ENCODE results near the gene CNKSR1.

The CNKSR1 gene

DNA sequence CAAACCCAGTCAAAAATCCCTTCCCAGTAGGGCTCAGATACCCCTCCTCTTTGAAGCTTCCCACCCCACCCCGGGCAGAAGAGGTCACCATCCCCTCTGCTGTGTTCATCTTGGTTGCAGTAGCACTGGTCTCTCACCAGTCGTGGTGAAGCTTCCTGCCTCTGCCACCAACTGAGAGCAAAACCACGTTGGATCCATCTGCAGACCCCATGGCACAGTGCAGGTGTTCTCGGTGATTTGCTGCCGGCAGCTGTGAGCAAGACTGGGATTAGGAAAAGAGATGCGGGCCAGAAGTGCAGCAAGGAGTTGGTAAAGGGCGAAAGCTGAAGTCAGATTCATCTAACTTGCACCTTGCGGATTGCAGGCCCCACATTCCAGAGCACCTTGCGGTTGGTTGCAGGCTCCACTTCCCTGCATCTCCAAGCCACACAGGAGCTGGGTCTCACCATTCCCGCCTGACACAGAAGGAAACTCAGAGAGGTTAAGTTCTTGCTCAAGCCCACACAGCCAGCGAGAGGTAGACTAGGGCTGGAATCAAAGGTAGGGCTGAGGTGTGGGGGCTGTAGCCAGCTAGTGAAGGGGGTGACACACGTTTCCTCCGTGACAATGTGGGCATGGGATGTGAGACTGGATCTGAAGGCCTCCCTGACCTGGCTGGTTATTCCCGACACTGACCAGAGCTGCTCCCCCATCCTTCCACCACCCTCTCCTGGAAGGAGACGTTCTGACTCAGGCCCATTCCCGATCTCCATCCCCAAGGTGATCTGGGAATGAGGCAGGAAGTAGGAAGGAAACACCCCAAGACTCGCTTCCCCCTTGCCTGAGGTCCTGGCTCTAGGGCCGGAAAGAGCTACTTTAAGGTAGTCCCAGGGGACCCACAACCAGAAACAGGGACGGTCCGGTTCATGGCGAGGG lies 21.7 kb upstream of the CNKSR1 start:
- Mint-ChIP-seq H3K4me3 (no peak overlapping the region), H3K4me1 (no peaks in the 10 kb centered on the region), H3K36me3 (no peaks in the 10 kb centered on the region), H3K27me3 (peaks cover 23% of the 10 kb centered on the region), H3K9me3 (no peaks in the 10 kb centered on the region), H3K27ac (no peak overlapping the region)
- DNase-seq (ENCODE audit: low spot score in 2 of 2) = no peak
- no peak for ATAC-seq (ENCODE audit: low read depth)

- no peaks in the 10 kb centered on the region for H3K4me1 Mint-ChIP-seq
- ATAC-seq (ENCODE audit: low read depth) (no peak), DNase-seq (ENCODE audit: low spot score in 2 of 2) (no peak)
- no peaks in the 10 kb centered on the region for H3K36me3 Mint-ChIP-seq
- no peak overlapping the region for H3K27ac Mint-ChIP-seq
- H3K27me3 Mint-ChIP-seq = peaks cover 23% of the 10 kb centered on the region
- no peaks in the 10 kb centered on the region for H3K9me3 Mint-ChIP-seq
- no peak overlapping the region for H3K4me3 Mint-ChIP-seq
These were observed 20.8 kb upstream of the CNKSR1 start for GRCh38 chr1:26156285-26157038.

DNA sequence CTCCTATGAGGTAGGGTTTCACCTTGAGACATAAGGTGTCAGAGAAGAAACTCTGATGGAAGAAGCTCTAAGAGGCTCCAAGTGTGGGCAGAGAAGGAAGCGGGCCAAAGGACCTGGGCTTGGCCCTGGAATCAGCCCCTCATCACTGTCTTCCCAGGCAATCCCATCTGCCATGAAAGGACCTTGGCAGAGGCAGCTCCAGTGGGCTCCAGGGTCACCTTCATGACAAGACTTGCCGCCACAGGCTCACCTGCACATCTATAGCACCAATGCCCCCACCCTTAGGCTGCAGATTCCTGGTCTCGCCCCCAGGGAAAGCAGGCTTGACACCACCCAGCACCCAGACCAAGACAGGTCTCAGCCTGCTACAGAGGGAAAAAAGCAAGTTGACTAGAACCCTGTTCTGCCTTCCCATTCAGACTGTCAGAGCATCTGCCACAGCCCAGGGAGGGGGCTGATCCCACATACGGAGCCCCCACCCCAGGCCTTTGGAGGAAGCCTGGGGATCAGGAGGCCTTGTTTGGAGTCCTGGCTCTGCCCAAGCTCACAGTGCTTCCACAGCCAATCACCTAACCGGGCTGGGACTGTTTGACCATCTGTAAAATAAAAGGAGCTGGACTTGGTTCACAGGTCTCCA lies 18.9 kb upstream of the CNKSR1 start:
- DNase-seq (ENCODE audit: low spot score in 2 of 2) (no peak), ATAC-seq (ENCODE audit: low read depth) (no peak)
- no peak overlapping the region for H3K27ac Mint-ChIP-seq
- peaks cover 26% of the 10 kb centered on the region for H3K27me3 Mint-ChIP-seq
- H3K4me3 Mint-ChIP-seq = no peak overlapping the region
- no peaks in the 10 kb centered on the region for H3K9me3 Mint-ChIP-seq
- no peaks in the 10 kb centered on the region for H3K36me3 Mint-ChIP-seq
- H3K4me1 Mint-ChIP-seq = peaks cover 2% of the 10 kb centered on the region

GRCh38 chr1:26158908-26159742 lies 18.2 kb upstream of the CNKSR1 start, which contains the start of gene FAM110D:
Gene FAM110D (plus strand): TSS chr1:26159079. CDS start chr1:26161292, 2,213 bp downstream.
- peaks cover 4% of the 10 kb centered on the region for H3K4me1 Mint-ChIP-seq

DNA sequence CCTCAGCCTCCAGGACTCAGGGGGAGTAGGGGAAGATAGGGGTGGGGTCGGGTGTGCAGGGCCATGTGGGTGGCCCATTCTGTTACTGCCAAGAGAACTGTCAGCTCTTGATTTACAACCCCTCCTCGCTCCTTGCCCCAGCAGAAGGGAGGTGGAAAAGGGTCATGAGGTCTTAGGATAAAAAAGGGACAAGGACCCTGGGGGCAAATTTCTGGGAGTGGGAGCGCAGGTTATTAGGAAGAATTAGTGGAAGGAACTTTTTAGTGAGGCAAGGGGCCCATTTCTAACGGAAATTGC lies 17.6 kb upstream of the CNKSR1 start:
- no peak for DNase-seq (ENCODE audit: low spot score in 2 of 2)
- Mint-ChIP-seq H3K9me3 (no peaks in the 10 kb centered on the region), H3K4me3 (no peak overlapping the region), H3K36me3 (no peaks in the 10 kb centered on the region), H3K4me1 (peaks cover 6% of the 10 kb centered on the region), H3K27me3 (peaks cover 26% of the 10 kb centered on the region), H3K27ac (no peak overlapping the region)
- ATAC-seq (ENCODE audit: low read depth) = no peak

More at GRCh38 chr1:26158908-26159742, 18.2 kb upstream of the CNKSR1 start, which contains the start of gene FAM110D:
- Mint-ChIP-seq H3K27ac (no peak within 1 kb of the TSS), H3K36me3 (no peaks in the 10 kb centered on the region), H3K9me3 (no peaks in the 10 kb centered on the region), H3K4me3 (no peak within 1 kb of the TSS), H3K27me3 (peaks cover 26% of the 10 kb centered on the region)
- DNase-seq (ENCODE audit: low spot score in 2 of 2) (no peak), ATAC-seq (ENCODE audit: low read depth) (no peak)

DNA sequence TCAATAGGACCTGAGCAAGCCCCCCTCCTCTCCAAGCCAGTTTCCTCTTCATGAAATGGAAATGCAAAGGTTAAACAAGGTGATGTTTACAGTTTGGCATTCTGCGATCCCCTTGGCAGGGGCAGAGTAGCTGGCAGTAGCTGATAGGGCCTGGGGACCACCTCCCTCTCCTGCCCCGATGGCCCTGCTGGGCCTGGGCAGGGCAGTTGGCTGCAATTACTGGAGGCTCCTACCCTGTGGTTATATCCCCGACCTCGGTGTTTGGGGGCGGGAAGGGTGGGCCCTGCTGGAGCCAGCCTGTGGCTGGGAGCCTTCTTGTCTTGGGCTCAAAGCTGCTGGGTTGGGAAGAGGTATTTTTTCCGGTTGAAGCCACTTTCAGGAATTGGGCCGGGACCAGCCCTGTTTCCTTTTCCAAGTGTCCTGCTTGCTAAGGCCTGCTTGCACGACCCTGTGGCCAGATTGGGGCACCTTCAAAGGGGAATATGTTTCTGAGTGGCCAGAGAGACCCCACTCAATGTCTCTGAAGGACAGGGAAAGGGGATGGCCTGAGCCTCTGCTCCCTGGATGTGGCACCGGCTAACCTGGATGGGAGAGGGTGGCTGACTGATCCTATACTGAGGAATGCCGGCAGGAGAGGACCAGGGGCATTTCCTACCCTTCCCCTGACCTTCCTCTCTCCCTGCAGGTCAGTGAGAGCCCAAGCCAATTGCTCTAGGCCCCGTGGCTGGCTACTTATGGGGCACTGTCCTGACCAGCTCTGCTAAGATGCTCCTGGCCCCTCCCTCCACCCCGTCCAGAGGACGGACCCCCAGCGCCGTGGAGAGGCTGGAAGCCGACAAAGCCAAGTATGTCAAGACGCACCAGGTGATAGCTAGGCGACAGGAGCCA lies 16.5 kb upstream of the CNKSR1 start:
- no peak for ATAC-seq (ENCODE audit: low read depth)
- peaks cover 20% of the 10 kb centered on the region for H3K27me3 Mint-ChIP-seq
- H3K4me1 Mint-ChIP-seq = peaks cover 9% of the 10 kb centered on the region
- H3K27ac Mint-ChIP-seq = no peak overlapping the region
- H3K36me3 Mint-ChIP-seq = no peaks in the 10 kb centered on the region
- no peak overlapping the region for H3K4me3 Mint-ChIP-seq
- DNase-seq (ENCODE audit: low spot score in 2 of 2) = no peak
- no peaks in the 10 kb centered on the region for H3K9me3 Mint-ChIP-seq

- H3K36me3 Mint-ChIP-seq = no peaks in the 10 kb centered on the region
- ATAC-seq (ENCODE audit: low read depth) (peak; percentile 56), DNase-seq (ENCODE audit: low spot score in 2 of 2) (peak; percentile 17 to 56)
- peaks cover 9% of the 10 kb centered on the region for H3K4me1 Mint-ChIP-seq
- peak overlapping the region; percentile 56 for H3K4me3 Mint-ChIP-seq
- no peak overlapping the region for H3K27ac Mint-ChIP-seq
- H3K27me3 Mint-ChIP-seq = peaks cover 18% of the 10 kb centered on the region
- no peaks in the 10 kb centered on the region for H3K9me3 Mint-ChIP-seq
These were observed 15.7 kb upstream of the CNKSR1 start for GRCh38 chr1:26161415-26162219.

- ATAC-seq (ENCODE audit: low read depth) (no peak), DNase-seq (ENCODE audit: low spot score in 2 of 2) (no peak)
- H3K4me1 Mint-ChIP-seq = peaks cover 9% of the 10 kb centered on the region
- no peaks in the 10 kb centered on the region for H3K9me3 Mint-ChIP-seq
- peaks cover 18% of the 10 kb centered on the region for H3K27me3 Mint-ChIP-seq
- no peaks in the 10 kb centered on the region for H3K36me3 Mint-ChIP-seq
- H3K4me3 Mint-ChIP-seq = peak overlapping the region; percentile 56
- H3K27ac Mint-ChIP-seq = no peak overlapping the region
These were observed 15.0 kb upstream of the CNKSR1 start for GRCh38 chr1:26162220-26162709.

DNA sequence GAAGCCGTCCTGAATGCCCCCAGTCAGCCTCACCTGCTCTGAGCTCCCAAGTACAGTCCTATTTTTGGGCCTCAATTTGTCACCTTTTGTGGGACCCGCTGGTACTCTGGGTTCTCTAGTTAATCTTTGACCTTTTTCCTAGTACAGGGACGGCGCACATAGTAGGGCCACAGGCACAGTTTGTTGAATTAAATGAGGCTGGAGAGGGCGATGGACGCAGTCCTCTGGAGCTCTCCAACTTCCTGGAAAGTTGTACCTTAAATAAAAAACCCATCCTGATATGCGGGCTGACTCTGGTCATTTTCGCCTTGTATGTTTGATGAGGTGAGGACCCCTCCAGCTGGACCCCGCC lies 13.6 kb upstream of the CNKSR1 start:
- Mint-ChIP-seq H3K27ac (no peak overlapping the region), H3K9me3 (no peaks in the 10 kb centered on the region), H3K27me3 (peaks cover 14% of the 10 kb centered on the region), H3K4me3 (peak overlapping the region; percentile 52), H3K36me3 (no peaks in the 10 kb centered on the region), H3K4me1 (peaks cover 9% of the 10 kb centered on the region)
- ATAC-seq (ENCODE audit: low read depth) (no peak), DNase-seq (ENCODE audit: low spot score in 2 of 2) (no peak)

- DNase-seq (ENCODE audit: low spot score in 2 of 2) = peak; percentile 64 to 80
- peaks cover 14% of the 10 kb centered on the region for H3K27me3 Mint-ChIP-seq
- no peak overlapping the region for H3K27ac Mint-ChIP-seq
- peak overlapping the region; percentile 79 for H3K4me3 Mint-ChIP-seq
- no peaks in the 10 kb centered on the region for H3K9me3 Mint-ChIP-seq
- H3K4me1 Mint-ChIP-seq = peaks cover 9% of the 10 kb centered on the region
- no peaks in the 10 kb centered on the region for H3K36me3 Mint-ChIP-seq
- ATAC-seq (ENCODE audit: low read depth) = peak; percentile 79
These were observed 13.0 kb upstream of the CNKSR1 start for GRCh38 chr1:26164036-26164860.

Data from memory B cell (primary cell).